HG03095 (cell line): ENCODE measurements around the gene CARNS1.

Experiments used
- ATAC-seq: cut with Tn5 transposase; IDR thresholded peaks from one replicate; pipeline ENCODE4 v1.9.1; 2021; ENCODE audit warnings: moderate library complexity; ENCODE audit not compliant: unreplicated experiment

Gene CARNS1

GRCh38 chr11:67440229-67441097, 25.0 kb downstream of the CARNS1 start:
- ATAC-seq = no peak

- ATAC-seq = no peak
Observed at GRCh38 chr11:67441098-67441563, 25.7 kb downstream of the CARNS1 start.

- ATAC-seq = no peak
Observed at GRCh38 chr11:67441731-67442351, 26.4 kb downstream of the CARNS1 start.

GRCh38 chr11:67442504-67443404, 27.3 kb downstream of the CARNS1 start:
- ATAC-seq = no peak

GRCh38 chr11:67445515-67445914, 30.0 kb downstream of the CARNS1 start:
- no peak for ATAC-seq

GRCh38 chr11:67448220-67448609, 32.7 kb downstream of the CARNS1 start:
- ATAC-seq = no peak

GRCh38 chr11:67449116-67449844, 33.8 kb downstream of the CARNS1 start:
- no peak for ATAC-seq

- ATAC-seq = no peak
Observed at GRCh38 chr11:67450796-67451657, 35.5 kb downstream of the CARNS1 start.

- ATAC-seq = no peak
Observed at GRCh38 chr11:67451658-67451976, 36.1 kb downstream of the CARNS1 start.

- no peak for ATAC-seq
Observed at GRCh38 chr11:67452141-67452952, 36.9 kb downstream of the CARNS1 start, which contains the start of gene GPR152. Gene GPR152 (minus strand): TSS chr11:67452729. CDS start chr11:67452724, 5 bp downstream.

- no peak for ATAC-seq
Observed at GRCh38 chr11:67453816-67454732, 38.6 kb downstream of the CARNS1 start.

GRCh38 chr11:67455054-67455453, 39.6 kb downstream of the CARNS1 start, which contains the start of gene CABP4:
Gene CABP4 (plus strand): TSS chr11:67455354. CDS start chr11:67455424, 70 bp downstream.
- ATAC-seq = no peak

GRCh38 chr11:67456068-67456705, 40.7 kb downstream of the CARNS1 start:
- no peak for ATAC-seq

GRCh38 chr11:67457453-67457852, 42.0 kb downstream of the CARNS1 start:
- ATAC-seq = no peak

GRCh38 chr11:67458266-67458665, 42.8 kb downstream of the CARNS1 start:
- no peak for ATAC-seq

- ATAC-seq = no peak
Observed at GRCh38 chr11:67463186-67463585, 47.7 kb downstream of the CARNS1 start.
